GM10248 (cell line): Measurements from ENCODE around the gene CDH12.

Experiments
- CTCF ChIA-PET: fragments of 300-600 bp; sonication (Branson Sonifier 250); formaldehyde crosslinking; extraction: SDS; loops from one replicate; lab custom pipeline; 2021; ENCODE audit warnings: antibody characterized with exemption; lab: Yijun Ruan, JAX
- POLR2A ChIA-PET: fragments of 350-650 bp; sonication (Branson Sonifier 250); formaldehyde crosslinking; extraction: SDS; loops from one replicate; lab custom pipeline; 2020; ENCODE audit warnings: antibody characterized with exemption; lab: Yijun Ruan, JAX
- DNase-seq: peaks from one replicate; pipeline ENCODE4 v3.0.0; 2012; ENCODE audit errors: extremely low spot score
- CTCF ChIP-seq: IDR thresholded peaks from 2 replicates; pipeline ENCODE4 v1.5.1; 2012; ENCODE audit warnings: mild to moderate bottlenecking, low read depth; ENCODE audit errors: extremely low read depth, missing control alignments, control extremely low read depth

Gene CDH12

GRCh38 chr5:22590677-22591268 lies 262.4 kb downstream of the CDH12 start:
- DNase-seq, result no peak
- TF ChIP-seq CTCF, result no peak
- ChIA-PET POLR2A (no interaction called here), CTCF (no interaction called here)

GRCh38 chr5:22577711-22578110 lies 275.4 kb downstream of the CDH12 start:
- CTCF ChIA-PET, result no interaction called here
- TF ChIP-seq CTCF, result no peak
- POLR2A ChIA-PET, result no interaction called here
- DNase-seq, result no peak

GRCh38 chr5:22577006-22577405 lies 276.1 kb downstream of the CDH12 start:
- no peak for DNase-seq
- no peak for TF ChIP-seq CTCF
- ChIA-PET POLR2A (no interaction called here), CTCF (no interaction called here)

GRCh38 chr5:22572941-22573340 lies 280.2 kb downstream of the CDH12 start:
- TF ChIP-seq CTCF, result no peak
- ChIA-PET CTCF (interaction anchor here (1.4 to 1.5 kb wide), 2 partner anchors 11 to 21 kb away, joined by 4 read pairs; no protein-coding TSS in a partner anchor), POLR2A (no interaction called here)
- DNase-seq, result no peak

GRCh38 chr5:22567983-22568382 lies 285.2 kb downstream of the CDH12 start:
- ChIA-PET CTCF (no interaction called here), POLR2A (no interaction called here)
- no peak for TF ChIP-seq CTCF
- DNase-seq, result no peak

GRCh38 chr5:22560147-22560546 lies 293.0 kb downstream of the CDH12 start:
- CTCF ChIA-PET, result no interaction called here
- POLR2A ChIA-PET, result no interaction called here
- DNase-seq, result no peak
- TF ChIP-seq CTCF, result no peak

GRCh38 chr5:22557251-22557650 lies 295.9 kb downstream of the CDH12 start:
- no peak for DNase-seq
- ChIA-PET CTCF (no interaction called here), POLR2A (no interaction called here)
- TF ChIP-seq CTCF, result no peak
